GM18507 (cell line): ENCODE results near the gene ROBO1.
"Not testable (repeated sequence)": the region's sequence is repeated elsewhere in the genome, so short reads cannot be mapped to it uniquely, and the experiment has no call there.

Source experiments
- DNase-seq: peaks from one replicate; pipeline ENCODE4 v3.0.0; 2011; ENCODE audit warnings: low read depth; ENCODE audit not compliant: insufficient read length; ENCODE audit errors: extremely low spot score
- FAIRE-seq: peaks from 2 replicates; lab custom pipeline; 2011; peaks lifted over from hg19 to GRCh38; lab: Jason Lieb, UNC

Gene ROBO1

GRCh38 chr3:79211586-79212359 lies 556.0 kb downstream of the ROBO1 start:
- no peak for FAIRE-seq
- no peak for DNase-seq

- DNase-seq (no peak), FAIRE-seq (no peak)
These were observed 563.4 kb downstream of the ROBO1 start for GRCh38 chr3:79204351-79204750.

DNA sequence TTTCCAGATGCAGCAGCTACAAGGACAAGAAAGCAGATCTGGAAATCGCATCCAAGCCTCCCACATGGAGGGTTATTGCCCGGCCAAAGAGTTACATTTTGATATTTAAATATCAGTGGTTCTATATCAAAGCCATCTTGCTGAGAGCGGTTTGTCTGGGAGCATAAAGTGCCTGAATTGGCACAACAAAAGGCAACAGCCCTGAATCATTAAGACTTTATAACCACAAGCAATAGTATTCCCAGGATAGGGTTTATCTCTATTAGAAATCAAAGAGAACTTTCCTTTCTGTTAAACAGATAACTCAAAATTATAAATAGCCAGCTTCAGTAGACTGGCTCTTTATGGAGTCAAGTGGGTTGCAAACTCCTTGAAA lies 564.7 kb downstream of the ROBO1 start:
- no peak for DNase-seq
- FAIRE-seq, result no peak

- DNase-seq (no peak), FAIRE-seq (no peak)
These were observed 565.2 kb downstream of the ROBO1 start for GRCh38 chr3:79202471-79203143.

DNA sequence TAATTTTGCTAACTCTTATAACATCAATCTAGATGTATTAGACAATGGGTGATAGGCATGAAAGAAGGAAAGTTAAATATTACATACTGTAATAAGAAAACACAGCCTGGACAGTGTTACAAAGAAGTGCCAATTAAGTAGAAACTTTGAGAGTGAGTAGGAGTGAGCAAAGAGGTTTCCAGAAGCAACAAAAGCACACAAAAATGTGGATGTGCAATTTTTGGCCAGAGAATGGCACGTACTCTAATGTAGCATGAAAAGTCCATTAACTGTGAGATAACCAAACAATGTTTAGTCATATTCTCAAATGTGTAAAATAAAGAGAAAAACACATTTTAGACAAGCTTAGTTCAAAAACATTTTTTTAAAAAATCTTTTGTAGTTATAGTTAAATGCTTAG lies 567.3 kb downstream of the ROBO1 start:
- no peak for FAIRE-seq
- no peak for DNase-seq

DNA sequence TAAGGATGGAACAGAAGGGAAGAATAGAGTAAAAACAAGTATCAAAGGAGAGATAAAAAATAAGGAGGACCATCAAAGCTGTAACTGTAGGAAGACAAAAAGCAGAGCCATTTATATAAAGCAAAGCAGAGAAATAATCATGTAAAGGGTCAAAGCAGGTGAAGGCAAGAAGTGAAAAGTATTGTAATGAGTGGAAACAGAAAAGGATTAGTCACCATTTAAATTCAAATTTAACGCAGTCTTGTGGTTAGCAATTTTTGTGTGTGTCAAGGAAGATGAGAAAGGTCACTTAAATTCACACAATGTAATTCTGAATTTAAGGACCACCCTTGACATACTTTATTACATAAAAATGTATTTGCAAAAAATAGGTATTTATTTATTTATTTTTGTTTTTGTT lies 567.8 kb downstream of the ROBO1 start:
- DNase-seq, result no peak
- no peak for FAIRE-seq

DNA sequence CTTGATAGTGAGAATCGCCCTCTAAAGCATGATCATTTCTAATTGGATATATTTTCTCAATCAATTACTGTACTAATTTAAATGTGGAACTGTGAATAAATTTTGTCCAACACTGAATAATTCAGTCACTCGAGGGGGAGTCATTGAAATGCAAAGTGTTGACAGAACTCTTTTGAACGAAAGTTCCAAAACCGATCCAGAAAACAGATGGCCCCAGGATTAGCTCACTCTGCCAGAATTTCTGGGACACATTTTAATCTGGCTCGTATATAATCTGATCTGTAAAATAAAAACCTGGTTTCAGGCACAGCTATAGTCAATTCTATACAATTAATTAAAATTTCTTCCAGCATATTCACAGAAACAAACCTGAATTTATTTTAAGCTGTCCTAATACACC lies 580.4 kb downstream of the ROBO1 start:
- no peak for DNase-seq
- FAIRE-seq, result no peak

DNA sequence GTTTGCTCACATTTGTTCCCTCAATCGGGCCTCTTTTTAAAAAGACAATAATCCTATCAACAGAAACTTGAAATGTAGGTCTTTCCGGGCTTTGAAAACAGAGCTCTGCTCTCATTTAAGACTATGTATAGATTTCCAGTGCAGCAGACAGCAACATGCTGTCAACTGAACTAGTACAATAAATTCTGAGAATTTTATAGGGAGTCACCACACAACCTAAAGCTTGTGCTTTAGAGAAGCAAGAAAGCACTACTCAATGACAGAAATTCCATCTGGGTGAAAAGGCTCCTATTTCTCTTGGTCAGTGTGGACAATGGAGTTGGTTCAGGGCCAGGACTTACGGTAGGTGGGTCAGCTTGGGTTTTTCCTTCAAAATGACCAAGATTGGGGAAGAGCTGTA lies 583.5 kb downstream of the ROBO1 start:
- FAIRE-seq, result no peak

GRCh38 chr3:79183496-79183895 lies 584.3 kb downstream of the ROBO1 start:
- FAIRE-seq (no peak), DNase-seq (no peak)

More for the DNA sequence above, 583.5 kb downstream of the ROBO1 start:
- DNase-seq, result no peak

GRCh38 chr3:79178471-79179180 lies 589.2 kb downstream of the ROBO1 start:
- DNase-seq (no peak), FAIRE-seq (no peak)

- FAIRE-seq (no peak), DNase-seq (no peak)
These were observed 591.9 kb downstream of the ROBO1 start for GRCh38 chr3:79175870-79176269.

GRCh38 chr3:79173259-79173658 lies 594.5 kb downstream of the ROBO1 start:
- not testable (repeated sequence) for FAIRE-seq, DNase-seq

- DNase-seq, result no peak
These were observed 595.6 kb downstream of the ROBO1 start for GRCh38 chr3:79172241-79172640.

DNA sequence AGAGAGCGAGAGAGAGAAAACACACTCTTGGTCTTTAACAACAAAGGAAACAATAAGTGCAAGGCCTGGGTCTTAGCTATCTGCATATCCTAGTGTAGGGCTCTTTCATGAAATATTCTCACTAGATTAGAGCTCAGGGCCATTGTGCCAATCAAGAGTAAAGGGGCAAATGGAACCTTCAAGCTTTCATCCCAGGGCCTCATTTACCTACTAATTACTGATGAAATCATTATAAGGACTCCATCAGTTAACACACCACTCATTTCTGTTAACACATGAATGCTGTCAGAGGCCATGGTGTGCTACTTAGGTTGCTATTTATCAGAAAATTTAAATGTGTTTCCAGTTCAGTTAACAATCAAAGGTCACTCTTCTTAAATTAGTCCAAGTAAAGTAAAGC lies 597.8 kb downstream of the ROBO1 start:
- FAIRE-seq, result no peak
- DNase-seq, result no peak

More at GRCh38 chr3:79172241-79172640, 595.6 kb downstream of the ROBO1 start:
- no peak for FAIRE-seq

- DNase-seq (no peak), FAIRE-seq (no peak)
These were observed 600.0 kb downstream of the ROBO1 start for GRCh38 chr3:79167651-79168416.

- DNase-seq, result no peak
- no peak for FAIRE-seq
These were observed 605.1 kb downstream of the ROBO1 start for GRCh38 chr3:79162653-79163052.

DNA sequence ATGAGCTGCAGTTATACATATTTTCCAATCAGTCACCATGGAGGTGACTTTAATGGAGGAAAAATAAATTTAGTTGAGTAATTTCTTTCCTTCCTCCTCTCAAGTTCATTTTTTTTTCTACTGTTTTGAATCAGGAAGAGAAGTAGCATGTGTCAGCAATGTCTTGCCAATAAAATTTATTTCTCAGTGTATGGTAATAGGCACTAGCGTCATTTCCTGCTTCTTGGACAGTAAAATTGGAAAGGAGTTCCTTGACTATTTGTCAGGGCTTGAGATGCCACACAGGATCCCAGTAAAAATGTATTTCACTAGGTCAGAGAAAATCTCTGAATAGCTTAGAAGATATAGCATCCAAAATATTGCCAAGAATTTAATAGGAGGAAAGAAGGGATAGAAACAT lies 605.9 kb downstream of the ROBO1 start:
- no peak for DNase-seq

GRCh38 chr3:79160421-79160820 lies 607.4 kb downstream of the ROBO1 start:
- DNase-seq (no peak), FAIRE-seq (no peak)

More for the DNA sequence above, 605.9 kb downstream of the ROBO1 start:
- no peak for FAIRE-seq

DNA sequence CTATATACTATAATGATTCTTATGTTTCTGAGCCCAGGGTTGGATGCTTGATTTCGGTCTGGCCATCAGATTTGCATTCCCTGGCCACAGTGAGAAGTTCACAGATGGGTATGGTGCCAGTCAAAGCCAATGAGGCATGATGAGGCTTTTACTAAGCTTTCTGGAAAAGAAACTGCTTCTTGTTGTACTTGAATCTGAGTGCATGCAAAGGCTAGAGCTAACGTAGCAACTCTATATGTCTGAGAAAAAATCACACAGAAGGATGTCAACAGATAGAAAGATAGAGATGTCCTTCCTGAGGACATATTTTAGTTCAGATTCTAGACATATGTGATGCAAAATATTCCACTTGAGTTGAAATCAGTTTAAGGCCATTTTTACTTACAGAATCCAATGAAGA lies 608.1 kb downstream of the ROBO1 start:
- FAIRE-seq (no peak), DNase-seq (no peak)

GRCh38 chr3:79157191-79157590 lies 610.6 kb downstream of the ROBO1 start:
- DNase-seq, result no peak
- FAIRE-seq, result no peak
